Omental fat pad (tissue), 4 donors: ENCODE measurements around the gene FAM193A. TPM values are rescaled to one million over a fixed set of nuclear protein-coding genes. Genes with fewer than 3 reads are reported as not detected.
"Not testable (repeated sequence)": the region's sequence is repeated elsewhere in the genome, so short reads cannot be mapped to it uniquely, and the experiment has no call there.

Source experiments
- ATAC-seq: fragments of 150-250 bp; one replicate; pipeline ENCODE4 v1.9.1; 2016; ENCODE audit warnings: mild to moderate bottlenecking, moderate library complexity; ENCODE audit not compliant: low FRiP score
- DNase-seq: peaks from one replicate; pipeline ENCODE4 v3.0.0-alpha.2; 2019; ENCODE audit warnings: low spot score
- total RNA-seq, 4 donors: library from RNA; depleted of rRNA; stranded (reverse); fragments of >200 nt; gene quantifications; one replicate each; pipeline ENCODE4 v1.1.0, GENCODE V29; 2016
- TF ChIP-seq, protein P1 (sequence below), 3 donors: fragments of 450-650 bp; IDR thresholded peaks; one replicate each; pipeline ENCODE4 v1.5.1; 2016 to 2017; ENCODE audit warnings: antibody characterized with exemption in 3 of 3, mild to moderate bottlenecking in 3 of 3, moderate library complexity in 2 of 3

FAM193A gene
- total RNA-seq, 4 donors from 2014 or later: 16.7 to 30.1 (median 24.9) TPM

GRCh38 chr4:2755821-2756690 is 219.6 kb downstream of the FAM193A start, which contains the start of gene TNIP2:
TNIP2 (minus strand) TSS chr4:2756336; CDS start chr4:2756289, 47 bp downstream.
- TF ChIP-seq, protein P1, sequence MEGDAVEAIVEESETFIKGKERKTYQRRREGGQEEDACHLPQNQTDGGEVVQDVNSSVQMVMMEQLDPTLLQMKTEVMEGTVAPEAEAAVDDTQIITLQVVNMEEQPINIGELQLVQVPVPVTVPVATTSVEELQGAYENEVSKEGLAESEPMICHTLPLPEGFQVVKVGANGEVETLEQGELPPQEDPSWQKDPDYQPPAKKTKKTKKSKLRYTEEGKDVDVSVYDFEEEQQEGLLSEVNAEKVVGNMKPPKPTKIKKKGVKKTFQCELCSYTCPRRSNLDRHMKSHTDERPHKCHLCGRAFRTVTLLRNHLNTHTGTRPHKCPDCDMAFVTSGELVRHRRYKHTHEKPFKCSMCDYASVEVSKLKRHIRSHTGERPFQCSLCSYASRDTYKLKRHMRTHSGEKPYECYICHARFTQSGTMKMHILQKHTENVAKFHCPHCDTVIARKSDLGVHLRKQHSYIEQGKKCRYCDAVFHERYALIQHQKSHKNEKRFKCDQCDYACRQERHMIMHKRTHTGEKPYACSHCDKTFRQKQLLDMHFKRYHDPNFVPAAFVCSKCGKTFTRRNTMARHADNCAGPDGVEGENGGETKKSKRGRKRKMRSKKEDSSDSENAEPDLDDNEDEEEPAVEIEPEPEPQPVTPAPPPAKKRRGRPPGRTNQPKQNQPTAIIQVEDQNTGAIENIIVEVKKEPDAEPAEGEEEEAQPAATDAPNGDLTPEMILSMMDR (IDR thresholded peaks at IDR 0.05): peak in 1 of 3 donors; percentile 40
- peak; percentile 88 for ATAC-seq
- DNase-seq: no peak

GRCh38 chr4:2756691-2757350 is 220.4 kb downstream of the FAM193A start:
- peak; percentile 3 for ATAC-seq
- DNase-seq: no peak
- TF ChIP-seq, protein P1 (IDR thresholded peaks at IDR 0.05): no peak

DNA sequence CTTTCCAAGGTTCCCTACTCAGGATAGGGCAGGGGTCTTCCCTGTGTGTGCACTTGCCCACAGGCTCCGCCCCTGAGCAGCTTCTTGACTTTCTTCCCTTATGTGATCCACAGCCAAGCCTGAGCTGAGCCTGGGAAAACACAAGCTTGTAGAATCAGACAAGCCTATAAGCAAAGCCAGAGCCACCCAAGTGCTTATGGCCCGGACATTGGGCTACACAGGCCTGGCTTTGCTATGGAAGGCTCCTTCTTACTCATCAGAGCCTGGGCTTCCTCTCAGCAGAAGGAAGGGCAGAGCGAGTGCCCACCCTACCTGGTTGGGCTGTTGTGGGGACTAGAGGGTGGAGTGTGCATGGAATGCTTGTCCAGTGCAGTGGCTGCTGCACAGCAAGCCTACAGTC is 221.0 kb downstream of the FAM193A start:
- ATAC-seq (no peak), DNase-seq (no peak)
- TF ChIP-seq, protein P1 (IDR thresholded peaks at IDR 0.05): no peak

DNA sequence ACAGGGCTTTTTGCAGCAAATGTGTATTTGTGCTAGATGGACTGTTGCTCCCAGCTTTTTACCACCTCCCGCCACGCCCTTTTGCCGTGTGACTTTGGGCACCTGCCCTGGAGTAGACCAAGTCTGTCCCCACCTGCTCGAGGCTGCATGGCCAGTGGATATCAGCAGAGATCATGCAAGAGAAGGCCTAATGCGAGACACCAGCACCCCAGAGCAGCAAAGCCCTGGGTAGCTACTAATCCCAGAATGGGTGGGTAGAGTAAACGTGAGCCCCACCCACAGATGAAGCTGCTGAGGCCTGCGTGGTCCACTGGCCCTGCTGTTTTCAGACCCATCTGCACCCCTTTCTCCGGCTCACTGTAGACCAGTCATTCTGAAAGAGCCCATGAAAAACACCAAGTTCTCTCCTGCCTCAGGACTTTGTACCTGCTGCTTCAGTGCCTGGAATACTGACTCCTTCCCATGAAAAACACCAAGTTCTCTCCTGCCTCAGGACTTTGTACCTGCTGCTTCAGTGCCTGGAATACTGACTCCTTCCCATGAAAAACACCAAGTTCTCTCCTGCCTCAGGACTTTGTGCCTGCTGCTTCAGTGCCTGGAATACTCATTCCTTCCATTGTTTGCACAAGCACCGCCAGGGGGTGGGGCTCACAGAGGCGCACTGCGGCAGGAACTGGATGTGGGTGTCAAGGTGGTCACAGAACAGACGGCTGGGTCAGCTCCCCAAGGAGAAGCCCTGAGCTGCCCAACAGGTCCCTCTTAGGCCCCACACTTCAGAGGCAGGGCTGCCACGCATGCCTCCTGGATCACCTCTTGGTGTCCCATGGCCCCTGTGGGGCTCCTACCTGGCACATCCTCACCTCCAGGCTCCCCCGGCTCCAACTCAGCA is 224.8 kb downstream of the FAM193A start:
- no peak for ATAC-seq
- DNase-seq: no peak
- TF ChIP-seq, protein P1 (IDR thresholded peaks at IDR 0.05): no peak

DNA sequence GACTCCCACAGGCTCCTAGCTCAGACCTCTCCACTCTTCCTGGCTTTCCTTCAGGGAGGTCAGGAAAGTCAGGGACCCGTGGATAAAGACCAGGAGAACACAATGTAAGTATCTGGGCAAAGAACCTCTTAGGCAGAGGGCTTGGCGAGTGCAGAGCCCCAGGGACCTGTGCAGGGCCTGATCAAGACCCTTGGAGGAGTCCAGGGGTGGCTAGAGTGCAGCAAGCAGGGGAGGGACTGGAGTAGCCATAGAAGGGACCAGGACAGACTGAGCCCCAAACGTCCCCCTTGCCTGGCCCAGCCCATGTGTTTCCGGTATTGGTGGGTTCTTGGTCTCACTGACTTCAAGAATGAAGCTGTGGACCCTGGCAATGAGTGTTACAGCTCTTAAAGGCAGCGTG is 225.6 kb downstream of the FAM193A start:
- TF ChIP-seq, protein P1 (IDR thresholded peaks at IDR 0.05): no peak
- DNase-seq (no peak), ATAC-seq (no peak)

- not testable (repeated sequence) for DNase-seq, ATAC-seq
Measured at GRCh38 chr4:2762486-2763370, 226.3 kb downstream of the FAM193A start.
